Measurements from ENCODE around the gene PRAMEF18.
"Not testable (repeated sequence)": the region's sequence is repeated elsewhere in the genome, so short reads cannot be mapped to it uniquely, and the experiment has no call there.

PRAMEF18 gene

DNA sequence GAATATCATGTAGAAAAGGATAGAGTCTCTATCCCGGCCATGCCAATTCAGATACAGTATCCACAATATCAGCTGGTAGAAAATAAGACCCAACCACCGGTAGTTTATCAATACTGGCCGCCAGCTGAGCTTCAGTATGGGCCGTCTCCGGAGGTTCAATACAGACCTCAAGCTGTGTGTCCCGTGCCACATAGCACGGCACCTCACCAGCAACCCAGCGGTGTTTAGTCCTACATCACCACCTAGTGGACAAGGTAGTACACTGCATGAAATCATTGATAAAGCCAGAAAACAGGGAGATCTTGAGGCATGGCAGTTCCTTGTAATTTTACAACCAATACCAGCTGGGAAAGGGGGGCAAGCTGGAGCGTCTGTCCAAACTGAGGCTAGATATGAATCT, 17.2 kb downstream of the PRAMEF18 start:
- DNase-seq (ENCODE audit: low read depth), result not testable (repeated sequence)

DNA sequence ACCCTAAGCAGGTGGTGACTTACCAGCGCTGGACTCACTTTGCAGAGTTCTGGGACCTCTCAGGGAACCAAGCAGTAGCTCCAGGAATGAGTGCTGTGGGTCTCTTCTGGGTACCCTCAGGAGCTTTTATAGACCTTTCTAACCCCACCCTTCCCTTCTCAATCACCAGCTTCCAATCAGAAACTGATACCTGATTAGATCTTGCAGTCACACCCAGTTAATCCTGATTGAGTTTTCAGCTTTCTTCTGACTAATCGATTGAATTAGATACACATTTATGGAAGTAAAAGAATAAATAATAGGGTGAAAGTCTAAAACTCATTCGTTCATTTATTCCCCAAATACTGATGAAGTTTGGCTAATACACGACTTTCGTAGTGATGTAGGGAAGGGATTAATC, 24.6 kb downstream of the PRAMEF18 start, which contains the start of gene PRAMEF13:
TSS of gene PRAMEF13 (minus strand) at position 101 of the 400 bp plus-strand sequence. CDS start 1,820 bp downstream, outside the sequence.
- not testable (repeated sequence) for DNase-seq (ENCODE audit: low read depth)

Data from T-helper 22 cell (primary cell).